ENCODE results near the gene C12orf43. TPM values are rescaled to one million over a fixed set of nuclear protein-coding genes. Genes with fewer than 3 reads are reported as not detected.

Gene C12orf43
- total RNA-seq, 1 experiment from 2014 or later, result 25.7 TPM

DNA sequence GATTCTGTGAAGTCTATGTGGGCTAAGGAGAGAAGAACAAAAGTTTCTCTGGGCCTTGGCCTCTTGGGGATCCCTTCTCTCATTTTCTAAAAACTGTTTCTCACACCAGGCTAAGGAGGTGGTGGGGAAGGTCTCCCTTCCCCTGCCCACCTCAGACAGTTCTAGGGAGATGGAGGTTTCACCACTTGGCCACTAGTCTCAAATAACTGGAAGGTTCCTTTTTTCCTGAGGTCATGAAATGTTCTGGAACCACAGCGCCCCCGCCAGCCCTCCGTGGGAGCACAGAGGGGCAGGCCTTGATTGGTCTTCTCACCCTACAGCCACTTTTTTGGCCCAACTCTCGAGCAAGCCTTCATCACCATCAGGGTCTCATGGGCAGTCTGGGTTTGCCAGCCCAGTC is 12.6 kb downstream of the C12orf43 start:
- peaks cover 30 to 53% (median 49%) of the 10 kb centered on the region in 3 experiments for H3K36me3 Mint-ChIP-seq (ENCODE audit: insufficient read depth in 1 of 3, low read depth in 3 of 3)
- H4K20me1 ChIP-seq (ENCODE audit: control insufficient read depth, insufficient read depth, insufficient read length), result no peaks in the 10 kb centered on the region
- H2BK12ac ChIP-seq (ENCODE audit: insufficient read length, low read depth, low read length), result no peak overlapping the region
- no peak overlapping the region for H4K8ac ChIP-seq (replicated peaks; ENCODE audit: insufficient read length, low read depth, low read length)
- H3K18ac ChIP-seq (ENCODE audit: insufficient read length, low read depth, low read length), result no peak overlapping the region
- no peak overlapping the region for H3K4ac ChIP-seq (ENCODE audit: low read depth, low read length)
- TF ChIP-seq, protein P1, sequence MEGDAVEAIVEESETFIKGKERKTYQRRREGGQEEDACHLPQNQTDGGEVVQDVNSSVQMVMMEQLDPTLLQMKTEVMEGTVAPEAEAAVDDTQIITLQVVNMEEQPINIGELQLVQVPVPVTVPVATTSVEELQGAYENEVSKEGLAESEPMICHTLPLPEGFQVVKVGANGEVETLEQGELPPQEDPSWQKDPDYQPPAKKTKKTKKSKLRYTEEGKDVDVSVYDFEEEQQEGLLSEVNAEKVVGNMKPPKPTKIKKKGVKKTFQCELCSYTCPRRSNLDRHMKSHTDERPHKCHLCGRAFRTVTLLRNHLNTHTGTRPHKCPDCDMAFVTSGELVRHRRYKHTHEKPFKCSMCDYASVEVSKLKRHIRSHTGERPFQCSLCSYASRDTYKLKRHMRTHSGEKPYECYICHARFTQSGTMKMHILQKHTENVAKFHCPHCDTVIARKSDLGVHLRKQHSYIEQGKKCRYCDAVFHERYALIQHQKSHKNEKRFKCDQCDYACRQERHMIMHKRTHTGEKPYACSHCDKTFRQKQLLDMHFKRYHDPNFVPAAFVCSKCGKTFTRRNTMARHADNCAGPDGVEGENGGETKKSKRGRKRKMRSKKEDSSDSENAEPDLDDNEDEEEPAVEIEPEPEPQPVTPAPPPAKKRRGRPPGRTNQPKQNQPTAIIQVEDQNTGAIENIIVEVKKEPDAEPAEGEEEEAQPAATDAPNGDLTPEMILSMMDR (conservative IDR thresholded peaks at IDR 0.05), result peak; percentile 66
- no peak overlapping the region for H3K27ac Mint-ChIP-seq
- no peaks in the 10 kb centered on the region for H3K27me3 Mint-ChIP-seq (ENCODE audit: low read depth)
- H3K56ac ChIP-seq (ENCODE audit: insufficient read length, low read depth, low read length), result no peak overlapping the region
- no peaks in the 10 kb centered on the region for H3K79me1 ChIP-seq (ENCODE audit: insufficient read depth, low read depth, low read length, poor library complexity, severe bottlenecking)
- H4K91ac ChIP-seq (ENCODE audit: insufficient read length, low read depth, low read length), result no peak overlapping the region
- H3K27ac ChIP-seq (ENCODE audit: insufficient read length, low read depth, low read length), result no peak overlapping the region
- no peaks in the 10 kb centered on the region for H3K79me2 ChIP-seq (ENCODE audit: insufficient read depth, low read length)
- no peak overlapping the region for H2BK20ac ChIP-seq (ENCODE audit: low read depth, low read length, poor library complexity, severe bottlenecking)
- H3K4me1 ChIP-seq (ENCODE audit: insufficient read depth, low read length), result no peaks in the 10 kb centered on the region
- H3K4me1 Mint-ChIP-seq, result peaks cover 6 to 8% of the 10 kb centered on the region in 2 experiments
- H3K4me3 Mint-ChIP-seq, result no peak overlapping the region
- peak; percentile 73 for DNase-seq
- H3K27me3 ChIP-seq (ENCODE audit: insufficient read depth, low read length), result no peaks in the 10 kb centered on the region
- no peak overlapping the region for H3K14ac ChIP-seq (ENCODE audit: insufficient read depth, low read length)
- no peaks in the 10 kb centered on the region for H3K9me3 Mint-ChIP-seq
- no peak overlapping the region for H2BK120ac ChIP-seq (ENCODE audit: low read depth, low read length, poor library complexity, severe bottlenecking)
- H3K23me2 ChIP-seq (ENCODE audit: insufficient read length, low read depth, low read length, poor library complexity, severe bottlenecking), result no peaks in the 10 kb centered on the region
- H2BK5ac ChIP-seq (ENCODE audit: insufficient read length, low read length), result no peak overlapping the region
- H4K5ac ChIP-seq (ENCODE audit: insufficient read length, low read depth, low read length), result no peak overlapping the region
- H3K9ac ChIP-seq (ENCODE audit: extremely low read depth, insufficient read length, low read length), result no peak overlapping the region
- no peak overlapping the region for H3T11ph ChIP-seq (ENCODE audit: low read length)
- no peaks in the 10 kb centered on the region for H3K9me3 ChIP-seq (ENCODE audit: control insufficient read depth, low read depth, low read length)
- no peak overlapping the region for H2BK15ac ChIP-seq (ENCODE audit: low read depth, low read length)
- H2AK5ac ChIP-seq (ENCODE audit: insufficient read length, low read length), result no peak overlapping the region
- no peak overlapping the region for H3K4me2 ChIP-seq (ENCODE audit: insufficient read depth, insufficient read length, low read length)
- no peak overlapping the region for H3K23ac ChIP-seq (ENCODE audit: insufficient read length, low read depth, low read length)
- no CpG with 5 or more reads among the region's 4 CpGs for WGBS (ENCODE audit: extremely low coverage, insufficient read length, low lambda C conversion rate)
- H2AFZ ChIP-seq (ENCODE audit: low read length), result no peak overlapping the region
